NCI-H446 treated with DMSO at 0.1 percent for 48 hours (cell line): Measurements from ENCODE around the gene TMTC2.
A peak's percentile ranks its signal among the peaks of the same experiment; 100 is the strongest.

ENCODE experiments used
- DNase-seq: peaks from one replicate; lab custom pipeline; 2025; lab: John Stamatoyannopoulos, UW

Gene TMTC2

GRCh38 chr12:82686168-82687020, at the start of gene TMTC2:
Gene TMTC2 (plus strand): TSS chr12:82686906.
- DNase-seq, result peak; percentile 82

- DNase-seq, result no peak
Measured at GRCh38 chr12:82638324-82638723, 48.4 kb upstream of the TMTC2 start.

GRCh38 chr12:82644896-82645295, 41.8 kb upstream of the TMTC2 start:
- DNase-seq, result no peak

GRCh38 chr12:82645414-82645813, 41.3 kb upstream of the TMTC2 start:
- no peak for DNase-seq

- DNase-seq, result no peak
Measured at GRCh38 chr12:82647853-82648252, 38.9 kb upstream of the TMTC2 start.

GRCh38 chr12:82648259-82648909, 38.3 kb upstream of the TMTC2 start:
- no peak for DNase-seq

GRCh38 chr12:82650627-82651337, 35.9 kb upstream of the TMTC2 start:
- DNase-seq, result no peak

- DNase-seq, result no peak
Measured at GRCh38 chr12:82651489-82651888, 35.2 kb upstream of the TMTC2 start.

- DNase-seq, result no peak
Measured at GRCh38 chr12:82652071-82652470, 34.6 kb upstream of the TMTC2 start.

- DNase-seq, result no peak
Measured at GRCh38 chr12:82655751-82656150, 31.0 kb upstream of the TMTC2 start.

- DNase-seq, result no peak
Measured at GRCh38 chr12:82659343-82660207, 27.1 kb upstream of the TMTC2 start.

- no peak for DNase-seq
Measured at GRCh38 chr12:82660541-82661325, 26.0 kb upstream of the TMTC2 start.

- DNase-seq, result no peak
Measured at GRCh38 chr12:82663893-82664292, 22.8 kb upstream of the TMTC2 start.

- no peak for DNase-seq
Measured at GRCh38 chr12:82665142-82665923, 21.4 kb upstream of the TMTC2 start.

GRCh38 chr12:82666830-82667229, 19.9 kb upstream of the TMTC2 start:
- no peak for DNase-seq

GRCh38 chr12:82671673-82672195, 15.0 kb upstream of the TMTC2 start:
- DNase-seq, result no peak

GRCh38 chr12:82672811-82673495, 13.8 kb upstream of the TMTC2 start:
- DNase-seq, result no peak

GRCh38 chr12:82673698-82674097, 13.0 kb upstream of the TMTC2 start:
- DNase-seq, result peak; percentile 51

- DNase-seq, result peak; percentile 93
Measured at GRCh38 chr12:82675246-82675645, 11.5 kb upstream of the TMTC2 start.
